GM20431 (cell line): ENCODE measurements around the gene TMSB4X.

Experiments used
- in situ Hi-C: fragments of 300-500 bp; cut with MseI, MboI; formaldehyde crosslinking; loops from one replicate; pipeline ENCODE4 v1.15.0; 2020; ENCODE audit warnings: low sequenced_read_pairs; ENCODE audit not compliant: unreplicated experiment

The TMSB4X gene

DNA sequence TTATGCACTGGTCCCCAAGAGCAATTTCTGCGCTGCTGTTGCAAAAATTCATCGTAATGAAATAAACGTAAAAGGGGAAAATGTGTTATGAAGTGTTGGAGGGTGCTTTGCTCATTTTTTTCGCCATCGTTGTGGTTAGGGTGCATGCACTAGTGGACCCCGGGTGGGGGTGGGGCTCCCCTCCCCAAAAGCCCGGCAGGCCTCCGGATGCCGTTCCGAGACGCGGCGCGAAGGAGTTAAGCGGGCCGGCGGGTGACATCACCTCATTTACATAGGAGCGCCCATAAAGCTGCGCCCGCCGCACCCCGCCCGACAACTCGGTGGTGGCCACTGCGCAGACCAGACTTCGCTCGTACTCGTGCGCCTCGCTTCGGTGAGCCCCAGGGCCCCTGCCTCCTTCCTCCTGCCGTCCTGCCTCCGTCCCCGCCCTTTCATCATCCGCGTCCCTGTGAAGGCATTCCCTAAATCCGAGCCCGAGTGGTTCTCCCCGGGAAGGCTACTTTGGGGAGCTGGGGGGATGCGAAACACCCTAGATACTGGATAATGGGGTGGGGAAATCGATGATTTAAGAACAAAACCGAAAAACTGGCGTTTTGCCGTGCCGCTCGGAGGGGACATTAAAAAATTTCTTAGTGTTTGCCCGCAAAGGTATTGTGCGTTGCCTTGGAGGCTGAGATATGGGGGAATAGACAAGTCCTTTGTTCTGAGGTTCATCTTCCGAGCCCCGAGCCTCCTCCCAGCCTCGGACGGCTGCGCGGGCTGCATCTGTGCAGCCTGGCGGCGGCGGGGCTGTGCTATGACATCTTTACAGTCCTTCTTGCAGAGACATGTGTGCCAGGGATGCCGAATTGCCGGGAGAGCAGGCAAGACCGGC lies at the start of gene TMSB4X:
Gene TMSB4X (plus strand): TSS at position 315 of the 874 bp plus-strand sequence.
- in situ Hi-C loops, result loop anchor here (25.0 kb wide), 1 partner anchor 112 kb away; no protein-coding TSS in a partner anchor

DNA sequence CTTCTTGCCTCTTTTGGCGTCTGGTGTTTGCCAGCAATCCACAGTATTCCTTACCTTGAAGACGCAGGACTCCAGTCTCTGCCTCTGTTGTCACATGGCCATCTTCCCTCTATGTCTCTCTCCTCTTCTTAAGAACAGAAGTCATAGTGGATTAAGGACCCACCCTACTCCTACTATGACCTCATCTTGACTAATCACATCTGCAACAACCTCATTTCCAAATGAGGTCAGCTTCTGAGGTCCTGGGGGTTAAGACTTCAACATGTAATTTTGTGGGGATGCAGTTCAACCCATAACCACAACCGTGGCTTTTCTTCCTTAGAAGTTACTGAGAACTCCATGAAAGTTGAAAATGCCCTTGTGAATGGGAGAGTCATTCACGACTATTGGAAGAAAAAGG lies 45.2 kb upstream of the TMSB4X start:
- in situ Hi-C loops, result loop anchor here (25.0 kb wide), 1 partner anchor 558 kb away; no protein-coding TSS in a partner anchor

DNA sequence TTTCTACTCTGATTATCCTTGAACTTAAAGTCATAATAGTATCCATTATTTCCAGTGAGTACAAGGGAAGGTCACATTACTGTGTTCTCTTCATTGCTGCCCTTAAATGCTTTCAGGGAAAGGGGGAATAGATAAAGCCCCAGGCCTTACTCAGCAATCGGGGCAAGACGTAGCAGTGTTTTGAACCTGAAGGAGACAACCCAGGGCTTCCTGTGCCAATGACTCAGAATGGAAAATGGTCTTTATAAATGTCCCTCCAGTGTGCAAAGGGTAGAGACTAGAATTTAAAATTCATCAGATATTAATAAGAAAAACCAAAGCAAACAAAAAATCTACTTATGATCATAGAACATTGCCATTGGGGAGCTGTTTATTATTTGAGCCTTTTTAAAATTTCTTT lies 44.8 kb upstream of the TMSB4X start:
- in situ Hi-C loops, result loop anchor here (25.0 kb wide), 1 partner anchor 557 kb away; no protein-coding TSS in a partner anchor

DNA sequence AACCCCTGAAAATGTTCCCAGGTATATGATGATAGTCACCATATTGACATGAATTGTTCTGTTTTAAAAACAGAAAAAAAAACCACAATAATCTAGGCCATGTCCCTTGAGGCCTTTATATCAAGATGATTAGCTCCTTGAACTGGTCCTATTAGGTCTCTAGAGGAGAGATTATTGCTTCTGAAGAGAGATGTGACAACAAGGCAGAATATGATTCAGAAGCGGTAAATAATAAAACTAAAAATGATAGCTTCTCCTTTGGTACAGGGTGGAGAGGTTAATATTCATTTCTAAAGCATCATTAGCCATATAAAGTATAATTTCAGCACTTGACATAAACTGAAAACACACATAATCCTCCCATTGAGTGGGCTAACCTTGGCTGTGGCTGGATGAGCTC lies 42.7 kb upstream of the TMSB4X start:
- in situ Hi-C loops, result loop anchor here (25.0 kb wide), 1 partner anchor 555 kb away; no protein-coding TSS in a partner anchor

DNA sequence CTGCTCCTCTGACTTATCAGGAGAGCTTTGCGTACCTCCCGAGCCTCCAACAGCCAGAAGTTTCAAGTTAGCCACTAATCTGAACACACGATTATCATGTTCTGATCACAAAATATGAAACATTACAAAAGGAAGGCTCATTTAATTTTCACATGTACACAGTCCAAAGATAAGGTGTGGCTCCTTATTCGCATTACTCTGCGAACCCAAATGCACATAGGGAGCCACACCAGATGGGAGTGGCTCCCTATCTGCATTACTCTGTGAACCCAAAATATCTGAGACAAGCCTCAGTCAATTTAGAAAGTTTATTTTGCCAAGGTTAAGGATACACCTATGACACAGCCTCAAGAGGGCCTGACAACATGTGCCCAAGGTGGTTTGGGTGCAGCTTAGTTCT lies 40.1 kb upstream of the TMSB4X start:
- in situ Hi-C loops, result loop anchor here (25.0 kb wide), 1 partner anchor 552 kb away; no protein-coding TSS in a partner anchor

DNA sequence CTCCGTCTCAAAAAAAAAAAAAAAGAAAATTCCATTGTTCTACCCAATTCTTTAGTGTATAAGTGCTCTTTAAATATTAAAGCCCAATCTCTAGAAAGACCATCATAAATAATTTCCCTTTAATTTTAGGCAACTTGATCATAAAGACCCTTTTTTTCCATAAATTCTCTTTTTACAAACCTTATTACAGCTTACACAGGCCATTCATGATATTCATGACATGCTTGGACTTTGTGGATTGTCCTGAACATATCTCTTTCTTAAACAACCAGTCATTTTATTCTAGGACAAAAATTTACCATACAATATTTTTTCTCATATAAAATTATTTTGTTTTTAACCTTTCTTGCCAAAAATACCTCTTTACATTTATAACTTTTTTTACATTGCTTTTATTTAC lies 38.0 kb upstream of the TMSB4X start:
- in situ Hi-C loops, result loop anchor here (25.0 kb wide), 1 partner anchor 550 kb away; no protein-coding TSS in a partner anchor

DNA sequence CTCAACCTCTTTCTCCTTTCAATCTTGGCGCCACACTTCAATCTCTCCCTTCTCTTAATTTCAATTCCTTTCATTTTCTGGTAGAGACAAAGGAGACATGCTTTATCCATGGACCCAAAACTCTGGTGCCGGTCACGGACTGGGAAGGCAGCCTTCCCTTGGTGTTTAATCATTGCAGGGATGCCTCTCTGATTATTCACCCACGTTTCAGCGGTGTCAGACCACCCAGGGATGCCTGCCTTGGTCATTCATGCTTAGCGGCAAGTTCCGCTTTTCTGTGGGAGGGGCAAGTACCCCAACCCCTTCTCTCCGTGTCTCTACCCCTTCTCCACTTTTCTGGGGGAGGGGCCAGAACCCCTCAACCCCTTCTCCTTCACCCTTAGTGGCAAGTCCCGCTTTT lies 34.4 kb upstream of the TMSB4X start:
- in situ Hi-C loops, result loop anchor here (25.0 kb wide), 1 partner anchor 547 kb away; no protein-coding TSS in a partner anchor

DNA sequence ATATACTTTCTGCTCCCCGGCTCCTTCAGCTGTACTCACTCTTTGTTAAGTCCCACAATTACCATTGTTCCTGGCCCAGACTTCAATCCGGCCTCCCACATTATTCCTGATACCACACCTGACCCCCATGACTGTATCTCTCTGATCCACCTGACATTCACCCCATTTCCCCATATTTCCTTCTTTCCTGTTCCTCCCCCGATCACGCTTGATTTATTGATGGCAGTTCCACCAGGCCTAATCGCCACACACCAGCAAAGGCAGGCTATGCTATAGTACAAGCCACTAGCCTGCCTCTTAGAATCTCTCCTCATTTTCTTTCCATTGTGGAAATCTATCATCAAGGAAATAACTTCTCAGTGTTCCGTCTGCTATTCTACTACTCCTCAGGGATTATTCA lies 31.3 kb upstream of the TMSB4X start:
- in situ Hi-C loops, result loop anchor here (25.0 kb wide), 1 partner anchor 544 kb away; no protein-coding TSS in a partner anchor

DNA sequence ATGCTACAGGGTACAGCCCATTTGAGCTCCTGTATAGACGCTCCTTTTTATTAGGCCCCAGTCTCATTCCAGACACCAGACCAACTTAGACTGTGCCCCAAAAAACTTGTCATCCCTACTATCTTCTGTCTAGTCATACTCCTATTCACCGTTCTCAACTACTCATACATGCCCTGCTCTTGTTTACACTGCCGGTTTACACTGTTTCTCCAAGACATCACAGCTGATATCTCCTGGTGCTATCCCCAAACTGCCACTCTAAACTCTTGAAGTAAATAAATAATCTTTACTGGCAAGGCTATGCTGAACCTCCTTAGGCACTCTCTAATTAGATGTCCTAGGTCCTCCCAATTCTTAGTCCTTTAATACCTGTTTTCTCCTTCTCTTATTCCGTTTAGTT lies 30.5 kb upstream of the TMSB4X start:
- in situ Hi-C loops, result loop anchor here (25.0 kb wide), 1 partner anchor 543 kb away; no protein-coding TSS in a partner anchor

DNA sequence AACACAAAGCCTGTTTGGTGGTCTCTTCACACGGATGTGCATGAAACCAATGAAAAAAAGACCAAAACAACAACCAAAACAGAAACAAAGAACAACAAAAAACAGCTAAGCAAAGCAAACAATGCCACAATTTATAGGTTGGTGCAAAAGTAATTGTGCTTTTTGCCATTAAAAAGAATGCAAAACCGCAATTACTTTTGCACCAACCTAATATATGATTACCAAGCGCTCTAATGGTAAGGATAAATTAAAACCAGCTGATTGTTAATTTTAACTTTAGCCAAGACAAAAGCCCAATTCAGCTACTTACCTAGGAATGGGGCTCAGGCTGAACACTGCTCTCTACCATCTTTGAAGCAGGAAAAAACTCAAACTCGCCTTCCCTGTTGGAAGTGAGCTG lies 29.4 kb upstream of the TMSB4X start:
- in situ Hi-C loops, result loop anchor here (25.0 kb wide), 1 partner anchor 542 kb away; no protein-coding TSS in a partner anchor

DNA sequence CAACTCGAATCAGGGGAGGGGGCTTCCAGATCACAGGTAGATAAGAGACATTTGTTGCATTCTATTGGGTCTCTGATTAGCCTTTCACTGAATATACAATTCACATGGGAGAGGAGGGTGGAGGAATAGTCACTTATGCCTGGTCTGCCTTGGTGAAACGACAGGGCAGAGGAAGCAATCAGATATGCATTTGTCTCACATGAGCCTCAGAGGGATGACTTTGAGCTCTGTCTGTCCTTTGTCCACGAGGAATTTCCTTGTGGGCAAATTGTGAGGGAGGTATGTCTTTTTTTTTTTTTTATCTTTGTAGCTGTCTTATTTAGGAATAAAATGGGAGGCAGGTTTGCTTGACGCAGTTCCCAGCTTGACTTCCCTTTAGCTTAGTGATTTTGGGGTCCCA lies 28.5 kb upstream of the TMSB4X start:
- in situ Hi-C loops, result loop anchor here (25.0 kb wide), 1 partner anchor 541 kb away; no protein-coding TSS in a partner anchor

DNA sequence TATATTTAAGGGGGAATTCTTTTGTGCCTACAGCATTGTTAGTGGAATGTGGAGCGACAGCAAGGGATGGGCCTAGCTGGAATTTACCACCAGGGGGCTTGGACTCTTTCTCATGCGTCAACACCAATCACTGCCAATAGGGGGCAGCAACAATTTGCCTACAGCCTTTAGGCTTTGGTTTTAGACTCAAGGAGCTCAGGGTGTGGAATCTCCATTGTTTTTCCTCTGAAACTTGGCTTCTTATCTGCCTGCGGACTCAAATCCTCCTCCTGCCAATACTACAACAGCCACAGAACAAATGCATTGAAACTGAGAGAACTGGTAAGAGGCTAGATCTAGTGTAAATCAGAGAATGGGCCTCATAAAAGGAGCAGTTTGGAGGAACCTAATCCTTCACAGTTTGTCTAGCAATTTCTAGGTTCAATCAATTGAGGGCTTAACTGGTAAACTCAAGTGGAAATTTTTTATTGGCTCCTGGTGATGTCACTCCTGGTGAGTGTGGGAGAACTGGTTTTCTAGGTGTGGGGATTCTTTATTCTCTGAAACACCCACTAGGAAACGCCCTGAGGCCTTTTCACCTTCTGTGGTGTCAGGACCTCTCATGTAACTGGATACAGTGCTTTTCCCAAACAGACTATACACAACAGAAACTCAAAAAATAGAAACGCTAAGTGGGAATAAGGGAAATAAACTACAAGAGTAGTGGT lies 27.9 kb upstream of the TMSB4X start:
- in situ Hi-C loops, result loop anchor here (25.0 kb wide), 1 partner anchor 540 kb away; no protein-coding TSS in a partner anchor

DNA sequence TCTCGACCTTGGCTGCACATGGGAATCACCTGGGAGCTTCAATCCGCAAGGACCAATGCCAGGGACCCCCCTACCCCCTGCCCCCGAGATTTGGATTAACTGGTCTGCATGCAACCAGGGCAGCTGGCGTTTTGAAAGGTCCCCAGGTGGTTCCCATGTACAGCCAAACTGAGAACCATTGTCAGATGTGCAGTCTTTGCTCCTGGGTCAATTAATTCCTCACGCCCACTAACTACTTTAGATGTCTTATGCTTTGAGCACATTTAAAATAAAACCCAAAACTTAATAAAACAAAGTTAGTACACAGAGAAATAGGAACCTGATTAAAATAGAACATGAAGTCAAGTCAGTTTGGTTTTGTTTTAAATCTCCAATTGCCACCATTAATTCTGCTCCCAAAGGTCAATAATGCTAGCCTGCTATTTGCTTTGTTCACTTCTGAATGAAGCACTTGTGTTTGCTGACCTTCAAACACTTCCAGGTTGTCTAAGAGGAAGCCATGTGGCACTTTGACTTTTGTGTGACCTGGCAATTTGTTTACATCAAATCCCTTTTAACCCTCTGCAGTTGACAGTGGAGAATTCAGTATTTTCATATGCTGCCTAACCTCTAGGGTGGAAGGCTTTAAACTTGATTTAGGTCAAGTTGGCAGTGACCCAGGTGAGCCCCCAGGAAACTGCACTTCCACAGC lies 27.2 kb upstream of the TMSB4X start:
- in situ Hi-C loops, result loop anchor here (25.0 kb wide), 1 partner anchor 540 kb away; no protein-coding TSS in a partner anchor

DNA sequence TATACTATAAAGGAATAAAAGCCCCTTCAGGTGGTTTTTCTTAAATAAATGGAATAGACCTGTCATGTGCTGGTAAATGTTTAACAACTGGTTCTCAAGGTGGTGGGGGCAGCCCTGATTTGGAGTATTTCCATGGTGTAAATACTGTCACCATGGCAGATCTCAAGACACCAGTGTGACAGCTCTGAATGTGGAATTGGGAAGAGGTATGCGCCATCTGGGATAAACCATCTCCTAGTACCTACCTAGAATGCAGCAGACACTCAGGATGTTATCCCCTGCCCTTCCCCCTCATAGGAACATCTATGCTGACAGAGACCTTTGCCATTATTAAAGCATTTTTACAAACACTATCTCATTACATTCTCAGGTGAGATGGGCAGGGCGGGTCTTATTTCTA lies 26.4 kb upstream of the TMSB4X start:
- in situ Hi-C loops, result loop anchor here (25.0 kb wide), 1 partner anchor 539 kb away; no protein-coding TSS in a partner anchor

DNA sequence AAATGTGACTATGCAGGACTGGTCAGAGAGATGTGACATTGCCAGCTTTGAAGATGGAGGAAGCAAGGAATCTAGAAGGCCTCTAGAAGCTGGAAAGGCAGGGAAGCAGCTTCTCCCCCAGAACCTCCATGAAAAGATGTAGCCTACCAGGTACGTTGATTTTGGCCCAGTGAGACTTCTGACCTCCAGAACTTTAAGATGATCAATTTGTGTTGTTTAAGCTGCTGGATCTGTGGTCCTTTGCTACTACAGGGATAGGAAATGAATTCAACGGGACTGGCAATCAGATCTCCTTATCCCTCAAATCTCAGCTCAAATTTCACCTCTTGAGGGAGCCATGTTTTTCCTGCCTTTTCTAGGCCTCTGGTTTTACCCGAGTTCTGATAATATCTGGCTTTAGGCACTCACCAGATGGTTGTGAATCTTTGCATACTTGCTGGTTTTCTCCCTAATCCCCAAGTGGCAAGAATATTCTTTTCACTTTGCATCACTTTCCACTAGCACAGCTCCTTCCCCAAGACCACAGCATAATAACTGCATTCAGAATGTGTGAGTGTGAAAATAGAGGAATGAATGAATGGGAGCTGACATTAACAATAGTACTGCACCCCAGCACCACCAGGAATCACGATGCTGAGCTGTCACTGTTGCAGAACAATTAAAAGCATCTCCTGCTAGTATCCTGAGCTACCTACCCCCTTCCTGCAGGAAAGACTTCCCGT lies 25.5 kb upstream of the TMSB4X start:
- in situ Hi-C loops, result loop anchor here (25.0 kb wide), 1 partner anchor 538 kb away; no protein-coding TSS in a partner anchor

DNA sequence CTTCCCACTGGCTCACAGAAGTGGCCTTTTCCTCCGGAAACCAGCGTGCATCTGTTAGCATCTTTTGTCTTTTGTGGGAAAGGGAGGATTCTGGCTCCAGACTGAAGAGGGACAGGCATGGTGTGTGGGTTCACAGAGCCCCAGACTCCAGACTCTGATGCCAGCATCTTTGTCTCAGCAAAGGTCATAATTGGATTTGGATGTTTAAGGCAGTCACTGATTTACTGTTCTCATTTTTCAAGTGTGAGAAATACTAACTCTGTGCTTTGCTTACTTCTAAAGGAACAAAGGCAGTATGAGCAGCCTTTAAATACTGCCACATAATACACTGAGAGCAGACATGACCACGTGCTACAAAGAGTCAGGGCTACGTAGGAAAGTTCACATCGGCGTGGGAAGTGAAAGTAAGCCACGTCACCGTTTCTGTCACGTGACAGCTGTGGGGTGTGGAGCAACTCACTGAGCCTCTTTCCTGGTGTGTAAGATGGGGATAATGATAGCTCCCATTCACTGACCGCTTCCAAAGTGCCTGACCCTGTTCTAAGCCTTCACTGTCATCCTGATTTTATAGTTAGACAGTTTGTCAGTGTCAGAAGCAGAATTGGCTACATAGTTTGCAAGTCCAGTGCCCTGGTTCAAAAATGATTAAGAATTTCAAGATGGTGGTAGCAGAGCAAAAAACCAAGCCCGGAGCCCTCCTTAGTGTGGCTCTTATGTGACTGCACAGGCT lies 24.8 kb upstream of the TMSB4X start:
- in situ Hi-C loops, result loop anchor here (25.0 kb wide), 1 partner anchor 537 kb away; no protein-coding TSS in a partner anchor

DNA sequence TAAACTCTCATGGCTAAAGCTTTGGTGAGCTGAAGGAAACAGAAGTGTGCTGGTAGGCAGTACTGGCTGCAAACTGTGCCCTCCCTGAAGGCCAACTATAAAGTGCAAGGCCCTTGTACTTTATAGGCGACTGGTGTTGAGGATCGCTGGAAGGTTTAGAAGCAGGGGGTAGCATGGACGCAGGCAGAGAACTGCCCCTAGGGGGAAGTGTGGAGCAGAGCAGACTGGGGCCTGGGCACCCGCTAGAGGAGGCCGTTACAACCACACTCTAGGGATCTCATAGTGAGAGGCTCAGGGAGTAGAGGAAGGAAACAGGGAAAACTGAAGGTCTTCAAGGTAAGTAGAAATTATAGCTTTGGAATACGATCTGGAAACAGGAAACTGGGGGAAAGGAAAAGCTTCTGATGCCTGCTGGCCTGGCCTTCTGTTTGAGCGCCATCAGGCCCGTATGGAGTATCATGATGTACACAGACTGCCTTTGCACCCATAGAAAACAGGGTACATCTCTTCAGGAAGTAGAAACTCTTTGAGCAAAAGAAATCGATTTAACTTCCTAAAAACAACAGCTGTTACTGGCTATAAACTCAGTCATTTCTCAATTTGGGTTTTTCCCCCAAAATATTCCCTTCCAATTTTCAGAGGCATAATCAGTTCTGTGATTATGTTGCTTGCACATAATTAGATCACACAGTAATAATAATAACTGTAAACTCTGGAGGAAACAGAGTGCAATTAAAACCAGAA lies 23.9 kb upstream of the TMSB4X start:
- in situ Hi-C loops, result no loop called here

DNA sequence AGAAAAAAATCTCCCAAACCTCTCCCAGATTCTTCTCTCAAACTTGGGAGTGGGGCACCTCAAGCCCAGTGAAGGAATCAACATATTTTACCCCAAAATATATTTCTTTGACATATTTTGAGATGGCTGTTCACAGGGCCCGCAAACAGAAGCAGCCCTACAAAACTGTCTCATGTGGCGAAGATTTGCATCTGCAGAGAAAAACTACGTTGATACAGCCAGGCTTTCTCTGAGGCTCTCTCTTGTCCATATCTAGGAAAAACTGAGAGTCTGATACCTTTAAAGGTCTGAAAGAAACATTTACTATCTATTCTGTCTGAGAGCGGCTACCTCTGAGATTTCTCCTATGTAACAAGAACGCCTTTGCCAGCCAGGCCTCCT lies 23.3 kb upstream of the TMSB4X start:
- in situ Hi-C loops, result no loop called here
